GM23248 (cell line): ENCODE results near the gene TRIM44.

Experiments
- EZH2 ChIP-seq: fragments of 200-600 bp; sonication (generic); IDR thresholded peaks from 2 replicates; pipeline ENCODE4 v1.6.1; 2018; ENCODE audit warnings: antibody characterized with exemption, mild to moderate bottlenecking; ENCODE audit not compliant: insufficient read depth, poor library complexity, severe bottlenecking
- EZH2phosphoT487 ChIP-seq: fragments of 200-600 bp; sonication (generic); IDR thresholded peaks from 2 replicates; pipeline ENCODE4 v1.6.1; 2018; ENCODE audit warnings: antibody characterized with exemption, moderate library complexity, mild to moderate bottlenecking, low read depth; ENCODE audit not compliant: insufficient read depth

GRCh38 chr11:35658020-35658948, 4.3 kb upstream of the TRIM44 start:
- TF ChIP-seq EZH2, result no peak
- no peak for TF ChIP-seq EZH2phosphoT487
